ENCODE measurements around the gene HP. TPM values are rescaled to one million over a fixed set of nuclear protein-coding genes. Genes with fewer than 3 reads are reported as not detected.

Gene HP
- total and polyA plus RNA-seq, 2 of the 13 experiments (the other 11 are each of a cell fraction or from before 2014, with no cell fraction given) = 387 to 524 TPM

DNA sequence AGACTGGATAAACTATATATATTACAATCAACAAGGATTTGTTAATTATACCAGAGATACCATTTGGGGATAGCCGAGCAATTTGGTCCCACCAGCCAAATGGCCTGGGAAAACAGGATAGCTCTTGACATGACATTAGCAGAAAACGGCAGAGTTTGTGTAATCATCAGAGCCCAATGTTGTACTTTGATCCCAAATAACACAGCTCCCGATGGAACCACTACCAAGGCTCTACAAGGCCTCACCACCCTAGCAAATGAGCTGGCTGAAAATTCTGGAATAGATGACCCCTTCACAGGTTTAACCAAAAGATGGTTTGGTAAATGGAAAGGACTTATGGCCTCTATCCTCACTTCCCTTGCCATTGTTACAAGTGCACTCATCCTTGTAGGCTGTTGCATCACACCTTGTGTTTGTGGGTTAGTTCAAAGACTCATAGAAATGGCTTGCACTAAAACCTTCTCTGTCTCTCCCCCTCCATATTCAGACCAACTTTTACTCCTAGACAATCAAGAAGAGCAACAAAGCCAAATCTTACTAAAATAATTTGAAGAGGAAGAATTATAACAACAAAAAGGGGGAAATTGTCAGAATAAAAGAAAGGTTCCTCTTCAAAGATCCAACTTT, 29.6 kb downstream of the HP start (continued):
- TF ChIP-seq RXRA (CRISPR knock-in tag; IDR thresholded peaks at IDR 0.05) = no peak
- TF ChIP-seq AKAP8 (CRISPR knock-in tag; IDR thresholded peaks at IDR 0.05) = no peak
- no peak for TF ChIP-seq CHD2 (IDR thresholded peaks at IDR 0.05; ENCODE audit: low read depth, low read length)
- TF ChIP-seq TCF7 (IDR thresholded peaks at IDR 0.05; ENCODE audit: low read depth) = no peak; the same call in 1 of the 2 replicates
- no peak for TF ChIP-seq FIP1L1 (IDR thresholded peaks at IDR 0.05; ENCODE audit: borderline replicate concordance, insufficient read depth, low read depth, low read length)
- no peak for TF ChIP-seq ONECUT2 (CRISPR knock-in tag; IDR thresholded peaks at IDR 0.05)
- no peak for TF ChIP-seq DBP (CRISPR knock-in tag; IDR thresholded peaks at IDR 0.05; ENCODE audit: not compliant biosample characterization)
- TF ChIP-seq ZNF225 (CRISPR knock-in tag; IDR thresholded peaks at IDR 0.05) = no peak
- no peak for TF ChIP-seq ZIK1 (CRISPR knock-in tag; IDR thresholded peaks at IDR 0.05; ENCODE audit: borderline replicate concordance, low read depth)
- TF ChIP-seq BHLHE40 (IDR thresholded peaks at IDR 0.05; ENCODE audit: low read length) = no peak
- peak; percentile 100 for TF ChIP-seq ZNF644 (CRISPR knock-in tag; IDR thresholded peaks at IDR 0.05; ENCODE audit: low read depth)
- TF ChIP-seq, protein P1, sequence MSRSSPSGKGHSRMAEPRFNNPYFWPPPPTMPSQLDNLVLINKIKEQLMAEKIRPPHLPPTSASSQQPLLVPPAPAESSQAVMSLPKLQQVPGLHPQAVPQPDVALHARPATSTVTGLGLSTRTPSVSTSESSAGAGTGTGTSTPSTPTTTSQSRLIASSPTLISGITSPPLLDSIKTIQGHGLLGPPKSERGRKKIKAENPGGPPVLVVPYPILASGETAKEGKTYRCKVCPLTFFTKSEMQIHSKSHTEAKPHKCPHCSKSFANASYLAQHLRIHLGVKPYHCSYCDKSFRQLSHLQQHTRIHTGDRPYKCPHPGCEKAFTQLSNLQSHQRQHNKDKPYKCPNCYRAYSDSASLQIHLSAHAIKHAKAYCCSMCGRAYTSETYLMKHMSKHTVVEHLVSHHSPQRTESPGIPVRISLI (CRISPR knock-in tag; IDR thresholded peaks at IDR 0.05; ENCODE audit: borderline replicate concordance) = no peak
- TF ChIP-seq ARNT (IDR thresholded peaks at IDR 0.05) = no peak
- no peak for TF ChIP-seq SP5 (CRISPR knock-in tag; IDR thresholded peaks at IDR 0.05; ENCODE audit: borderline replicate concordance, low read depth)
- TF ChIP-seq BRCA1 (CRISPR knock-in tag; IDR thresholded peaks at IDR 0.05) = no peak
- no peak for TF ChIP-seq GTF2F1 (IDR thresholded peaks at IDR 0.05; ENCODE audit: low read length)
- TF ChIP-seq, protein P2, sequence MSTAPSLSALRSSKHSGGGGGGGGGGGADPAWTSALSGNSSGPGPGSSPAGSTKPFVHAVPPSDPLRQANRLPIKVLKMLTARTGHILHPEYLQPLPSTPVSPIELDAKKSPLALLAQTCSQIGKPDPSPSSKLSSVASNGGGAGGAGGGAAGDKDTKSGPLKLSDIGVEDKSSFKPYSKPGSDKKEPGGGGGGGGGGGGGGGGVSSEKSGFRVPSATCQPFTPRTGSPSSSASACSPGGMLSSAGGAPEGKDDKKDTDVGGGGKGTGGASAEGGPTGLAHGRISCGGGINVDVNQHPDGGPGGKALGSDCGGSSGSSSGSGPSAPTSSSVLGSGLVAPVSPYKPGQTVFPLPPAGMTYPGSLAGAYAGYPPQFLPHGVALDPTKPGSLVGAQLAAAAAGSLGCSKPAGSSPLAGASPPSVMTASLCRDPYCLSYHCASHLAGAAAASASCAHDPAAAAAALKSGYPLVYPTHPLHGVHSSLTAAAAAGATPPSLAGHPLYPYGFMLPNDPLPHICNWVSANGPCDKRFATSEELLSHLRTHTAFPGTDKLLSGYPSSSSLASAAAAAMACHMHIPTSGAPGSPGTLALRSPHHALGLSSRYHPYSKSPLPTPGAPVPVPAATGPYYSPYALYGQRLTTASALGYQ (CRISPR knock-in tag; IDR thresholded peaks at IDR 0.05) = no peak
- no peak for TF ChIP-seq RFXAP (CRISPR knock-in tag; IDR thresholded peaks at IDR 0.05; ENCODE audit: borderline replicate concordance)
- TF ChIP-seq ZNF430 (CRISPR knock-in tag; IDR thresholded peaks at IDR 0.05) = no peak
- TF ChIP-seq ZBTB38 (CRISPR knock-in tag; IDR thresholded peaks at IDR 0.05) = no peak
- TF ChIP-seq, protein P3, sequence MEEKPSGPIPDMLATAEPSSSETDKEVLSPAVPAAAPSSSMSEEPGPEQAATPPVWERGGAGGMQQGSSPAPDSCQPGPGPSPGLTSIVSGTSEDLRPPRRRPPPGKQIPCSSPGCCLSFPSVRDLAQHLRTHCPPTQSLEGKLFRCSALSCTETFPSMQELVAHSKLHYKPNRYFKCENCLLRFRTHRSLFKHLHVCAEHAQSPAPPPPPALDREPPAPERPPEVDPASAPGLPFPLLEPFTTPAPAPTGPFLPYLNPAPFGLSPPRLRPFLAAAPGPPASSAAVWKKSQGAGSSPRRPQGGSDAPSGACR (CRISPR knock-in tag; IDR thresholded peaks at IDR 0.05) = no peak
- no peak for TF ChIP-seq SMAD3 (CRISPR knock-in tag; IDR thresholded peaks at IDR 0.05)
- no peak for TF ChIP-seq ZNF260 (CRISPR knock-in tag; IDR thresholded peaks at IDR 0.05; ENCODE audit: borderline replicate concordance, low read depth)
- TF ChIP-seq, protein P4, sequence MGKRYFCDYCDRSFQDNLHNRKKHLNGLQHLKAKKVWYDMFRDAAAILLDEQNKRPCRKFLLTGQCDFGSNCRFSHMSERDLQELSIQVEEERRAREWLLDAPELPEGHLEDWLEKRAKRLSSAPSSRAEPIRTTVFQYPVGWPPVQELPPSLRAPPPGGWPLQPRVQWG (CRISPR knock-in tag; IDR thresholded peaks at IDR 0.05; ENCODE audit: borderline replicate concordance, low read depth) = no peak
- TF ChIP-seq MAFG (CRISPR knock-in tag; IDR thresholded peaks at IDR 0.05) = no peak
- TF ChIP-seq, protein P5, sequence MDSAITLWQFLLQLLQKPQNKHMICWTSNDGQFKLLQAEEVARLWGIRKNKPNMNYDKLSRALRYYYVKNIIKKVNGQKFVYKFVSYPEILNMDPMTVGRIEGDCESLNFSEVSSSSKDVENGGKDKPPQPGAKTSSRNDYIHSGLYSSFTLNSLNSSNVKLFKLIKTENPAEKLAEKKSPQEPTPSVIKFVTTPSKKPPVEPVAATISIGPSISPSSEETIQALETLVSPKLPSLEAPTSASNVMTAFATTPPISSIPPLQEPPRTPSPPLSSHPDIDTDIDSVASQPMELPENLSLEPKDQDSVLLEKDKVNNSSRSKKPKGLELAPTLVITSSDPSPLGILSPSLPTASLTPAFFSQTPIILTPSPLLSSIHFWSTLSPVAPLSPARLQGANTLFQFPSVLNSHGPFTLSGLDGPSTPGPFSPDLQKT (CRISPR knock-in tag; IDR thresholded peaks at IDR 0.05; ENCODE audit: borderline replicate concordance) = no peak
- no peak for TF ChIP-seq PRMT3 (CRISPR knock-in tag; IDR thresholded peaks at IDR 0.05; ENCODE audit: borderline replicate concordance, low read depth)

All from HepG2 (cell line).